Calu3 (cell line): ENCODE data around the gene CYB5R3. TPM values are rescaled to one million over a fixed set of nuclear protein-coding genes. Genes with fewer than 3 reads are reported as not detected.

Experiments
- BruUV-seq: library from RNA; stranded (reverse); fragments of 400-500 nt; replicated peaks from 2 replicates; lab custom pipeline; 2021; lab: Mats Ljungman, UMichigan
- CTCF ChIA-PET: fragments of 300-600 bp; sonication (Branson Sonifier 250); formaldehyde crosslinking; loops from one replicate; lab custom pipeline; 2022; ENCODE audit warnings: antibody characterized with exemption; lab: Charles Lee
- DNase-seq: peaks from one replicate; pipeline ENCODE4 v3.0.0; 2022
- H3K27ac Mint-ChIP-seq: one replicate; pipeline ENCODE4 v1.8.0; 2022; ENCODE audit warnings: mixed read lengths; ENCODE audit not compliant: unreplicated experiment
- H3K27me3 Mint-ChIP-seq: one replicate; pipeline ENCODE4 v1.8.0; 2022; ENCODE audit warnings: mixed read lengths; ENCODE audit not compliant: unreplicated experiment
- H3K36me3 Mint-ChIP-seq: one replicate; pipeline ENCODE4 v1.8.0; 2022; ENCODE audit warnings: mild to moderate bottlenecking, moderate library complexity, mixed read lengths; ENCODE audit not compliant: insufficient read depth, unreplicated experiment
- H3K4me1 Mint-ChIP-seq: one replicate; pipeline ENCODE4 v1.8.0; 2022; ENCODE audit warnings: mild to moderate bottlenecking, low read depth, mixed read lengths; ENCODE audit not compliant: unreplicated experiment
- H3K4me3 Mint-ChIP-seq: one replicate; pipeline ENCODE4 v1.8.0; 2022; ENCODE audit warnings: mild to moderate bottlenecking, low read depth, moderate library complexity, mixed read lengths; ENCODE audit not compliant: unreplicated experiment
- H3K9me3 Mint-ChIP-seq: one replicate; pipeline ENCODE4 v1.8.0; 2022; ENCODE audit warnings: low read depth, mixed read lengths; ENCODE audit not compliant: unreplicated experiment
- intact Hi-C: fragments of 100-400 bp; cut with micrococcal nuclease; formaldehyde crosslinking; loops from one replicate; pipeline ENCODE4 v1.10.0; 2022; ENCODE audit not compliant: unreplicated experiment
- total RNA-seq: library from RNA; stranded (reverse); gene quantifications from 2 replicates; pipeline ENCODE4 v1.2.3, GENCODE V29; 2022
- TF ChIP-seq, protein P1 (sequence below): fragments of 200-600 bp; IDR thresholded peaks from one replicate; pipeline ENCODE4 v1.8.0; 2022; ENCODE audit warnings: antibody characterized with exemption; ENCODE audit not compliant: unreplicated experiment

CYB5R3 gene
- total RNA-seq, 1 experiment from 2014 or later, result 101 TPM

DNA sequence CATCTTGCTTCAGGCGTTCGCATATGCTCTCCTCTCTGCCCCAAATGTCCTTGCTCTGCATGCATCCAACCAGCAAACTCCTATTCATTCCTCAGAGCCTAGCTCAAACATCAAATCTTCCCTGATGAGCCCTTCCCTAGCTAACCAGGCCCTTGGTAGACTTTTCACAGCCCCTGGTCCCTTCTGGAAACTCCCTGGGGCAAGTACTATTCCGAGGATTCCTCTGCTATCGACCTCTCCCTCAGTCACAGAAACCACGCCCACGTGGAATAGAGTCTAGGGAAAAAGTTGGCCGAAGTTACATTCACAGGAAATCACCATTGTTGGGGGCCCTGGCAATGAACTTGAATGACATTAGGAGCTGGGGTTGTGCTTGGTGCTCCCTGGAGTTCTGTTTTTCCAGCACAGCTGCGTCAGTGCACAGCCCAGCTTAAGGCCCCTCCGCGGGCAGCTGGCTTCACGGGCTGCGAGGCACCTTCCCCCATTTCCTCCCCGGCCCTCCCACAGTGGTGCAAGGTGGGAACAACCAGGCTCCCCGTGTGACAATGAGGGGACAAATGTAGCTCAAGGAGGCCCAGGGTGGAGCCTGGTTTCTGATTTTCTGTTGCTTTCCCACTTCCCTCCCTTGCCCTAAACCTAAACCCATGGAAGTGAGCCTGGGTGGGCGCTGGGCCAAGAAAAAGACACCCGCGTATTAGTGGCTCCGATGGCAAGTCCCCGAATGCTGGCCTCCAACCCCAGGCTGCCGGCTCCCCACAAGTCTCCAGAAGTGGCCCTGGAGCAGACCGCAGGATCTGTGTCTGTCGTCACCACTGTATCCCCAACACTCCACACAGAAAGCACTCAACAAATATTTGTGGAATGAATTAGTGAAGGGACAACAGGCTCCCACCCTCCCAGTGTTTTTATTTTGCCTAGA, 4.5 kb downstream of the CYB5R3 start:
- Mint-ChIP-seq H3K9me3 (no peaks in the 10 kb centered on the region), H3K36me3 (peaks cover 40% of the 10 kb centered on the region), H3K4me3 (no peak overlapping the region), H3K27me3 (no peaks in the 10 kb centered on the region), H3K27ac (no peak overlapping the region), H3K4me1 (peaks cover 30% of the 10 kb centered on the region)
- TF ChIP-seq, protein P1, sequence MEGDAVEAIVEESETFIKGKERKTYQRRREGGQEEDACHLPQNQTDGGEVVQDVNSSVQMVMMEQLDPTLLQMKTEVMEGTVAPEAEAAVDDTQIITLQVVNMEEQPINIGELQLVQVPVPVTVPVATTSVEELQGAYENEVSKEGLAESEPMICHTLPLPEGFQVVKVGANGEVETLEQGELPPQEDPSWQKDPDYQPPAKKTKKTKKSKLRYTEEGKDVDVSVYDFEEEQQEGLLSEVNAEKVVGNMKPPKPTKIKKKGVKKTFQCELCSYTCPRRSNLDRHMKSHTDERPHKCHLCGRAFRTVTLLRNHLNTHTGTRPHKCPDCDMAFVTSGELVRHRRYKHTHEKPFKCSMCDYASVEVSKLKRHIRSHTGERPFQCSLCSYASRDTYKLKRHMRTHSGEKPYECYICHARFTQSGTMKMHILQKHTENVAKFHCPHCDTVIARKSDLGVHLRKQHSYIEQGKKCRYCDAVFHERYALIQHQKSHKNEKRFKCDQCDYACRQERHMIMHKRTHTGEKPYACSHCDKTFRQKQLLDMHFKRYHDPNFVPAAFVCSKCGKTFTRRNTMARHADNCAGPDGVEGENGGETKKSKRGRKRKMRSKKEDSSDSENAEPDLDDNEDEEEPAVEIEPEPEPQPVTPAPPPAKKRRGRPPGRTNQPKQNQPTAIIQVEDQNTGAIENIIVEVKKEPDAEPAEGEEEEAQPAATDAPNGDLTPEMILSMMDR, result no peak
- CTCF ChIA-PET, result interaction anchor here (0.6 kb wide), 1 partner anchor 500 kb away, joined by 3 read pairs; no protein-coding TSS in a partner anchor
- no TSS peak for BruUV-seq
- no peak for DNase-seq
- intact Hi-C loops, result no loop called here

DNA sequence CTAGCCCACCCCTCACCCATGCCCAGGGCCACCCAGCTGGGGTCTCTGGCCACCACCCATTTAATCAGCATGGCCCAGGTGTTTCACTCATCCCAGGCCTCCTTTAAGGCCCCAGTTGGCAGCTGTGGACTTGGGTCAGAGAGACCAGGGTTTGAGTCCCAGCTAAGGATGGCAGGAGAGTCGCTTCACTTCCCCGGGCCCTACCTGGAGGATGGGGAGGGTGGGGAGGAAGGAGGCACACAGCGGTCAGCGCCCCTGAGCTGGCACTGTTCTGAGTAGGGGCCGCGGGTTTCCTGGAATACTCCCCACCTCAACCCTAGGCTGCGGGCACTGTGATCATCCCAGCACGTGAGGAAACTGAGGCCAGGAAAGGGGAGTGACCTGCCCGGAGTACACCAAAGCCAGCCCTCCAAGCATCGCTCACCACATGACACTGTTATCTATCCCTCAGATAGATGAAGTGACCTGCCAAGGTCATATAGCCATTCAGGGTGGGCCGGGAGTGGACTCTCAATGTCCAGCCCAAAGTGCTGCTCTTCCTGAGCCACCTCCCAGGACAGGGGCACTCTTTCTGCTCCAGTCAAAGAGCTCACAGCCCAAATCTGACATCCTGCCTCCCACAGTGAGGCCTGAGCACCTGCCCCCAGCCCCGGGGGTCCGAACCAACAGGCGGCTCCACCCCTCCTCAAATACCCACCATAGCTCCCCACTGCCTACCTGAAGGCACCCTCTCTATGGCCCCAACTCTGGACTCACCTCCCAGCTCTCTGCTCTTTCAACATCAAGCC, 5.4 kb downstream of the CYB5R3 start:
- BruUV-seq, result no TSS peak
- TF ChIP-seq, protein P1, result no peak
- no peaks in the 10 kb centered on the region for H3K27me3 Mint-ChIP-seq
- intact Hi-C loops, result no loop called here
- H3K9me3 Mint-ChIP-seq, result no peaks in the 10 kb centered on the region
- no peak for DNase-seq
- no peak overlapping the region for H3K4me3 Mint-ChIP-seq
- H3K4me1 Mint-ChIP-seq, result peaks cover 27% of the 10 kb centered on the region
- CTCF ChIA-PET, result interaction anchor here (0.6 kb wide), 1 partner anchor 500 kb away, joined by 3 read pairs; no protein-coding TSS in a partner anchor
- H3K27ac Mint-ChIP-seq, result no peak overlapping the region
- H3K36me3 Mint-ChIP-seq, result peaks cover 32% of the 10 kb centered on the region

DNA sequence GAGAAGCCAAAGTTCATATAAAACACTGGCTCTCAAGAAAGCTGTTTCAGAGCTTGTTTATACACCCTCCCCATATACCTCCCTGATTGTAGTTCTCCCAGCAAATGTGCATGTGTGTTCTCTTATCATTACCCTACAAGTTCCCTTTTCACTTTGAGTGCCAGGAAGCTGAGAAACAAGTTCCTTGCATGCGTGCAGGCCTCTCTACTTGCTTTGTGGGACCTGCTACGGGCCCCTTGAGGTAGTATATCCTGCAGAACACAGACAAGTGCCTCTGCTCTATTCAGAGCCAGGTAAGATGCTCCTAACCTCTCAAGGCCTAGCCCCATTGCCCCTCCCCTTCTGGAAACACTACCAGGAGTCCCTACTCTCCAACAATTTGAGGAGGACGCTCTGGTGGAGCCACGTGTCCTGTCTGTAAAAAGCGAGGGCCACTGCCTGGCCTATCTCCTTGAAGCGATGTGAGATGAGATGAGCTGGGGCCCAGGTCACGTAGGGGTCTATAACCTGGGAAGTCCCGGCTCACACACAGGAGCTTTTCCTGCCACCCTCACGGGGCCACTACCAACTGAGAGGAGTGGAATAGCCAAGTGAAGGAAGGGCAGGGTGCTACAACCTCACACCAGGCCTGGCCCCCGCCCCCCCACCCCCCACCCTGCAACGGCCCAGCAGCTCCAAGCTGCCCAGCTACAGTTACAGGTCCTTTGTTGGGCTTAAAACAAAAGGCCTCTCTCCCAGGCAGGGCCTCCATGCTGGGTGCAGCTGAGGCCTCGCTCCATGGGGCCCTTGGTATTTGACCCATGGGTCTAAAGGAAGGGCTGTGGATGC, 6.2 kb downstream of the CYB5R3 start:
- DNase-seq, result no peak
- intact Hi-C loops, result no loop called here
- no peaks in the 10 kb centered on the region for H3K9me3 Mint-ChIP-seq
- TF ChIP-seq, protein P1, result no peak
- BruUV-seq, result no TSS peak
- peaks cover 20% of the 10 kb centered on the region for H3K4me1 Mint-ChIP-seq
- no peak overlapping the region for H3K27ac Mint-ChIP-seq
- H3K36me3 Mint-ChIP-seq, result peaks cover 24% of the 10 kb centered on the region
- no peak overlapping the region for H3K4me3 Mint-ChIP-seq
- CTCF ChIA-PET, result interaction anchor here (0.6 kb wide), 1 partner anchor 46 kb away, joined by 4 read pairs; no protein-coding TSS in a partner anchor
- no peaks in the 10 kb centered on the region for H3K27me3 Mint-ChIP-seq
